ENCODE results near the gene STXBP6.

STXBP6 gene

DNA sequence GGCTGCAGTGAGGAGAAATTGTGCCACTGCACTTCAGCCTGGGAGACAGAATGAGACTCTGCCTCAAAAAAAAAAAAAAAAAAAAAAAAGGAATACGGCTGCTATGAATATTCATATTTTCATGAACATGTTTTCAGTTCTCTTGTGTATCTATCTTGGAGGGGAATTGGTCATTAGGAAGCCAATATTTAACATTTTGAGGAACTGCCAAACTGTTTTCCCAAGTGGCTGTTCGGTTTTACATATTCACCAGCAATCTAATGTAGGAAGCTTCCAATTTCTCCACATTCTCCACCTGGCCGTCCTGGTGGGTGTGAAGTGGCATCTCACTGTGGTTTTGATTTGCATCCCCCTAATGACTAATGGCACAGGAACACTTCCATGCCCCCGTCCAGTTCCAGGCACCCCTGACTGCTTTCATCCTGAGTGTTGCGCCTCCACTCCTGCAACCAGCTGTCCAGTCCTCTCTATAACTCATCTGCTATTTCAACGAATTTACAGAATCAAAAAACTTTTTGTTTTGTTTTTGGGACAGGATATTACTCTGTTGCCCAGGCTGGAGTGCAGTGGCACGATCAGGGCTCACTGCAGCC is 5.7 kb downstream of the STXBP6 start:
- no peak for ATAC-seq
- TF ChIP-seq RARB (CRISPR knock-in tag; IDR thresholded peaks at IDR 0.05) (no peak), ZFP30 (CRISPR knock-in tag; IDR thresholded peaks at IDR 0.05) (no peak), ZFP3 (CRISPR knock-in tag; IDR thresholded peaks at IDR 0.05) (no peak)

DNA sequence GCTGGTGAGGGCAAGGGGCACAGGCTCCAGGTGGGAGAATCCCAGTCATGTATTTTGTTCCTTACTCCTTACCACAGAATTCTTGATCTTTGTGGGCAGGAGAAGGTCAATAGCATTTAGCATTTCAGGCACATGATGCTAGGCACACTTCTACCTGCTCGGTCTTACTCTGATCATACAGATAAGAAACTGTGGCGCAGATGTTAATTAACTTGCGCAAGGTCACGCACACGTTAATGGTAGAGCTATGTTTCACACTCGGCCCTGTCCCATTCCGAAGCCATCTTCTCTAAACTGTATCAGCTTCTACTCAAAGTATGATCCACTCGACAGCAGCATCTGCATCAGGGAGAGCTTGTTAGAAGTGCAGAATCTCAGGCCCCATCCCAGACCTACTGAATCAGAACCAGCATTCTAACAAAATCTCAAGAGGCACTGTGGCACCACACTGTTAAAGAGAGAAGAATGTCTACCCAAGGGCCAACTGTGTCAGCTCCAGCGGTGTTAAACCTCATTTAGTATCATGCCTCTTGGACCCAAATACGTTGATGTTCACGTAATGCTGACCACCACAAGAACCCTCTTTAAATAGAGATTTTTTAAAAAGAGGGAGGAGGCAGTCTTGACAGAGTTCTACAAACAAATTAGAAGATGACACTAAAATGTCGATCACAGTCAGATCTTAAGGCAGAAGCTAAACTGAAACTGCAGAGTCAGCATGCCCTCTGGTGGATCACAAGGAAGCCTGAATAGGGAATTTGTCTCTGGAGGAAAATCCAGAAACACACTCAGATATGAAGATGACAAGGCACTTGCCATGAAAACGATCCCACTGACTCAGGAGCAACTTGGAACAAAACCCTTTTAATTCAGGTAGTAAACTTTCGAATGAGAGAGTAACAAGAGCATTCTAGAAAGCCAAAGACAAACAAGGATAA is 7.3 kb downstream of the STXBP6 start:
- TF ChIP-seq ESRRG (CRISPR knock-in tag; IDR thresholded peaks at IDR 0.05): no peak
- TF ChIP-seq GLIS3 (CRISPR knock-in tag; IDR thresholded peaks at IDR 0.05): no peak
- TF ChIP-seq TSHZ2 (CRISPR knock-in tag; IDR thresholded peaks at IDR 0.05): no peak
- no peak for TF ChIP-seq PATZ1 (CRISPR knock-in tag; IDR thresholded peaks at IDR 0.05; ENCODE audit: borderline replicate concordance)
- TF ChIP-seq ZFP3 (CRISPR knock-in tag; IDR thresholded peaks at IDR 0.05): no peak
- no peak for TF ChIP-seq ZC3H10 (CRISPR knock-in tag; IDR thresholded peaks at IDR 0.05)
- TF ChIP-seq PPARA (CRISPR knock-in tag; IDR thresholded peaks at IDR 0.05; ENCODE audit: borderline replicate concordance): no peak
- no peak for TF ChIP-seq ZFP30 (CRISPR knock-in tag; IDR thresholded peaks at IDR 0.05)
- TF ChIP-seq ZNF8 (CRISPR knock-in tag; IDR thresholded peaks at IDR 0.05): no peak
- no peak for TF ChIP-seq ZNF70 (CRISPR knock-in tag; IDR thresholded peaks at IDR 0.05)
- no peak for TF ChIP-seq OSR1 (CRISPR knock-in tag; IDR thresholded peaks at IDR 0.05)
- TF ChIP-seq BACH2 (CRISPR knock-in tag; IDR thresholded peaks at IDR 0.05; ENCODE audit: borderline replicate concordance): no peak
- no peak for TF ChIP-seq SNAI2 (CRISPR knock-in tag; IDR thresholded peaks at IDR 0.05)
- no peak for TF ChIP-seq RARB (CRISPR knock-in tag; IDR thresholded peaks at IDR 0.05)
- no peak for TF ChIP-seq TCF4 (CRISPR knock-in tag; IDR thresholded peaks at IDR 0.05; ENCODE audit: borderline replicate concordance)
- TF ChIP-seq, protein P1, sequence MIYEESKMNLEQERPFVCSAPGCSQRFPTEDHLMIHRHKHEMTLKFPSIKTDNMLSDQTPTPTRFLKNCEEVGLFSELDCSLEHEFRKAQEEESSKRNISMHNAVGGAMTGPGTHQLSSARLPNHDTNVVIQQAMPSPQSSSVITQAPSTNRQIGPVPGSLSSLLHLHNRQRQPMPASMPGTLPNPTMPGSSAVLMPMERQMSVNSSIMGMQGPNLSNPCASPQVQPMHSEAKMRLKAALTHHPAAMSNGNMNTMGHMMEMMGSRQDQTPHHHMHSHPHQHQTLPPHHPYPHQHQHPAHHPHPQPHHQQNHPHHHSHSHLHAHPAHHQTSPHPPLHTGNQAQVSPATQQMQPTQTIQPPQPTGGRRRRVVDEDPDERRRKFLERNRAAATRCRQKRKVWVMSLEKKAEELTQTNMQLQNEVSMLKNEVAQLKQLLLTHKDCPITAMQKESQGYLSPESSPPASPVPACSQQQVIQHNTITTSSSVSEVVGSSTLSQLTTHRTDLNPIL (CRISPR knock-in tag; IDR thresholded peaks at IDR 0.05; ENCODE audit: low read depth): no peak

GRCh38 chr14:25041898-25042297 is 8.0 kb downstream of the STXBP6 start:
- no peak for ATAC-seq
- TF ChIP-seq SNAI2 (CRISPR knock-in tag; IDR thresholded peaks at IDR 0.05) (no peak), TOX (CRISPR knock-in tag; IDR thresholded peaks at IDR 0.05; ENCODE audit: borderline replicate concordance) (no peak), ZFP3 (CRISPR knock-in tag; IDR thresholded peaks at IDR 0.05) (no peak), ZFP30 (CRISPR knock-in tag; IDR thresholded peaks at IDR 0.05) (no peak), ZNF565 (CRISPR knock-in tag; conservative IDR thresholded peaks at IDR 0.05; ENCODE audit: low read depth) (no peak), ZC3H10 (CRISPR knock-in tag; IDR thresholded peaks at IDR 0.05) (no peak), BACH2 (CRISPR knock-in tag; IDR thresholded peaks at IDR 0.05; ENCODE audit: borderline replicate concordance) (no peak), GLIS3 (CRISPR knock-in tag; IDR thresholded peaks at IDR 0.05) (no peak), CSDC2 (CRISPR knock-in tag; IDR thresholded peaks at IDR 0.05) (no peak), ESRRG (CRISPR knock-in tag; IDR thresholded peaks at IDR 0.05) (no peak), ARNTL (CRISPR knock-in tag; IDR thresholded peaks at IDR 0.05; ENCODE audit: borderline replicate concordance, low read depth) (no peak), TSHZ2 (CRISPR knock-in tag; IDR thresholded peaks at IDR 0.05) (no peak), PPARA (CRISPR knock-in tag; IDR thresholded peaks at IDR 0.05; ENCODE audit: borderline replicate concordance) (no peak), OSR1 (CRISPR knock-in tag; IDR thresholded peaks at IDR 0.05) (no peak), RARB (CRISPR knock-in tag; IDR thresholded peaks at IDR 0.05) (no peak), PATZ1 (CRISPR knock-in tag; IDR thresholded peaks at IDR 0.05; ENCODE audit: borderline replicate concordance) (no peak), ZNF70 (CRISPR knock-in tag; IDR thresholded peaks at IDR 0.05) (no peak)
- TF ChIP-seq, protein P2, sequence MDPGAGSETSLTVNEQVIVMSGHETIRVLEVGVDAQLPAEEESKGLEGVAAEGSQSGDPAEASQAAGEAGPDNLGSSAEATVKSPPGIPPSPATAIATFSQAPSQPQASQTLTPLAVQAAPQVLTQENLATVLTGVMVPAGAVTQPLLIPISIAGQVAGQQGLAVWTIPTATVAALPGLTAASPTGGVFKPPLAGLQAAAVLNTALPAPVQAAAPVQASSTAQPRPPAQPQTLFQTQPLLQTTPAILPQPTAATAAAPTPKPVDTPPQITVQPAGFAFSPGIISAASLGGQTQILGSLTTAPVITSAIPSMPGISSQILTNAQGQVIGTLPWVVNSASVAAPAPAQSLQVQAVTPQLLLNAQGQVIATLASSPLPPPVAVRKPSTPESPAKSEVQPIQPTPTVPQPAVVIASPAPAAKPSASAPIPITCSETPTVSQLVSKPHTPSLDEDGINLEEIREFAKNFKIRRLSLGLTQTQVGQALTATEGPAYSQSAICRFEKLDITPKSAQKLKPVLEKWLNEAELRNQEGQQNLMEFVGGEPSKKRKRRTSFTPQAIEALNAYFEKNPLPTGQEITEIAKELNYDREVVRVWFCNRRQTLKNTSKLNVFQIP (CRISPR knock-in tag; IDR thresholded peaks at IDR 0.05; ENCODE audit: borderline replicate concordance, low read depth): no peak

More for the DNA sequence above, 7.3 kb downstream of the STXBP6 start:
- peak; percentile 71; the same call in 2 of the 3 replicates for ATAC-seq
